ENCODE data around the gene OAS2.

OAS2 gene

DNA sequence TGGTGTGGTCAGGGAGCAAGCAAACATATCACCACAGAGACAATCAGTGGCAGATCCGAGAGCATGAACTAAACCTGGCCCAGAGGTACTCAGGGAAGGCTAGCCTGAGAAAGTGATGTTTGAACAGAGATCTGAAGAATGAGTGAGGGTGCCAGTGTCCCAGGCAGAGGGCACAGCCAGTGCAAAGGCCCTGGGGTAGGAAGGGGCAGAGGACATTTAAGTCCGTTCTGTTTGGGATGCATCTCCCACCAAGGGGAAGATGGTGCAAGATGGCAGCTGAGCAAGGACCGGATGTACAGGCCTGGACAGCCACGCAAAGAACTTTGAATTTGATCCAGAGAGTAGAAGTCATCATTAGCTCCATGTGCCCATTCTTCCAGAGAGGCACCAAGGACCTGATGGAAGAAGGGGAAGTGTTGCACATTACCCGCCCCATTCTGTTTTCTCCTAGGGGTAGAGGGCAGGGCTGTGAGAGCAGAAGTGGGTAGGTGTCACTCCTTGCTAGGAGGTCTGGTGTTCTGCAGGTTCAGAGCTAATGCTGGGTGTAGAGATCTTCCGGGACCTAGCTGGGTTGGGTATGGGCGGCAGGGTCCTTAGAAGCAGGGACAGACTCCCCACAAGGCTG, 82.1 kb downstream of the OAS2 start:
- Histone ChIP-seq H2AFZ (ENCODE audit: insufficient read depth, low read length, poor library complexity) (no peak overlapping the region), H3K36me3 (ENCODE audit: control insufficient read depth in 1 of 2, insufficient read depth in 2 of 2, low read length in 2 of 2) (no peaks in the 10 kb centered on the region), H3K4me1 (ENCODE audit: control insufficient read depth in 1 of 2, insufficient read depth in 2 of 2, low read length in 2 of 2) (no peaks in the 10 kb centered on the region), H3K79me2 (ENCODE audit: control insufficient read depth, insufficient read depth, low read length, poor library complexity) (no peaks in the 10 kb centered on the region), H3K18ac (ENCODE audit: low read length) (no peak overlapping the region), H4K8ac (ENCODE audit: low read depth, low read length) (no peak overlapping the region), H3K9ac (ENCODE audit: low read length) (no peak overlapping the region), H3K79me1 (ENCODE audit: low read length) (no peaks in the 10 kb centered on the region), H2AK5ac (ENCODE audit: low read length) (no peak overlapping the region), H3K9me3 (ENCODE audit: insufficient read depth, low read depth, low read length) (peaks cover 4% of the 10 kb centered on the region), H2BK12ac (ENCODE audit: low read length) (no peak overlapping the region), H3K4me3 (ENCODE audit: low read depth, low read length) (no peak overlapping the region), H3K14ac (ENCODE audit: low read length) (no peak overlapping the region), H3K27ac (ENCODE audit: low read depth, low read length) (no peak overlapping the region), H2BK120ac (ENCODE audit: insufficient read depth, low read length, poor library complexity) (no peak overlapping the region), H3K27me3 (ENCODE audit: insufficient read depth, low read length) (peaks cover 28% of the 10 kb centered on the region), H3K4me2 (ENCODE audit: low read length) (no peak overlapping the region), H4K12ac (ENCODE audit: low read depth, low read length) (no peak overlapping the region), H3K4ac (ENCODE audit: low read depth, low read length) (no peak overlapping the region), H3K23ac (ENCODE audit: low read length) (no peak overlapping the region), H4K91ac (ENCODE audit: low read depth, low read length) (no peak overlapping the region), H2BK5ac (ENCODE audit: low read depth, low read length, poor library complexity) (no peak overlapping the region)
- WGBS (ENCODE audit: extremely low coverage, insufficient coverage, insufficient read length): no CpG with 5 or more reads among the region's 7 CpGs
- no peak for DNase-seq

DNA sequence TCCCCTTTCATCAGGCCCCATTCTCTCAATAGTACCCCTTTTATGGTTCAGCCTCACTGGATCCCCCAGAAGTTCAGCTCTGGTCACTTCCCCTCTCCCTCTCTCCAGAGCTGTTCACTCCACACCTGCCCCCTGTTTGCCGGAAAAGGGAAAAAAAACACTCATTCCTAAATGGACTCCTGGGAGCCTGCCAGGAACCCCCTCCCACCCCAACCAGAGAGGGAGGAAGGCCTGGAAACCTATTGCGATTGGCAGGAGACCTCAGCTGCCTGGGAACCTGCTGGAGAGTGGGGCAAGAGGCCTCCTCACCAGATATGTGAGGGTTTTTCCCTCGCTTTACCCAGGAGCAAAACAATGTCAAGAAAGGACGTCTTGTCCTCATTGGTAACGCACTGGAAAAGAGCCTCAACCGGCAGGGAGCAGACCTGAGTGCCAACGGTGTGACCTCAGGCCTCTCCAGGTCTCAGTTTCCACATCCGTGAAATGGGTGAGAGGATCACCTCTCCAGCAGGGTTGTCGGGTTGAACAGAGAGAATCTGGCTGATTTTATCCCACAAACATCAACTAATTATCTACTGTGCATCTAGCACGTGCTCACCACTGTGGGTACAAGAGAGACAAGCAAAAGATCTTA, 82.9 kb downstream of the OAS2 start:
- Histone ChIP-seq H3K23ac (ENCODE audit: low read length) (no peak overlapping the region), H2BK12ac (ENCODE audit: low read length) (no peak overlapping the region), H3K36me3 (ENCODE audit: control insufficient read depth in 1 of 2, insufficient read depth in 2 of 2, low read length in 2 of 2) (no peaks in the 10 kb centered on the region), H3K27me3 (ENCODE audit: insufficient read depth, low read length) (peaks cover 21% of the 10 kb centered on the region), H3K27ac (ENCODE audit: low read depth, low read length) (no peak overlapping the region), H3K79me1 (ENCODE audit: low read length) (no peaks in the 10 kb centered on the region), H4K12ac (ENCODE audit: low read depth, low read length) (no peak overlapping the region), H4K8ac (ENCODE audit: low read depth, low read length) (no peak overlapping the region), H3K18ac (ENCODE audit: low read length) (no peak overlapping the region), H3K79me2 (ENCODE audit: control insufficient read depth, insufficient read depth, low read length, poor library complexity) (no peaks in the 10 kb centered on the region), H3K14ac (ENCODE audit: low read length) (no peak overlapping the region), H2BK5ac (ENCODE audit: low read depth, low read length, poor library complexity) (no peak overlapping the region), H3K9me3 (ENCODE audit: insufficient read depth, low read depth, low read length) (peaks cover 4% of the 10 kb centered on the region), H3K9ac (ENCODE audit: low read length) (no peak overlapping the region), H4K91ac (ENCODE audit: low read depth, low read length) (no peak overlapping the region), H3K4me2 (ENCODE audit: low read length) (no peak overlapping the region), H3K4me1 (ENCODE audit: control insufficient read depth in 1 of 2, insufficient read depth in 2 of 2, low read length in 2 of 2) (no peaks in the 10 kb centered on the region), H2AK5ac (ENCODE audit: low read length) (no peak overlapping the region), H3K4ac (ENCODE audit: low read depth, low read length) (no peak overlapping the region), H2BK120ac (ENCODE audit: insufficient read depth, low read length, poor library complexity) (no peak overlapping the region), H3K4me3 (ENCODE audit: low read depth, low read length) (no peak overlapping the region), H2AFZ (ENCODE audit: insufficient read depth, low read length, poor library complexity) (no peak overlapping the region)
- no peak for DNase-seq
- no CpG with 5 or more reads among the region's 10 CpGs for WGBS (ENCODE audit: extremely low coverage, insufficient coverage, insufficient read length)

Measured in trophoblast cell (in vitro differentiated cells and primary cell).